Sigmoid colon (tissue), 4 donors: ENCODE results near the gene GNA12.

Experiments used
- CTCF ChIP-seq, 4 experiments: fragments of 450-650 bp in 3 of 4; fragments of 200-600 bp in 1 of 4; IDR thresholded peaks; one replicate each; pipeline ENCODE4 v1.5.1; 2016 to 2019; ENCODE audit warnings: antibody characterized with exemption in 4 of 4, mild to moderate bottlenecking in 3 of 4, moderate library complexity in 2 of 4
- POLR2A ChIP-seq, 2 donors: fragments of 450-650 bp; IDR thresholded peaks; one replicate each; pipeline ENCODE4 v1.6.1; 2016; ENCODE audit warnings: antibody characterized with exemption in 2 of 2, mild to moderate bottlenecking in 2 of 2, moderate library complexity in 2 of 2
- POLR2AphosphoS5 ChIP-seq, 4 donors: sonication (generic); formaldehyde crosslinking; IDR thresholded peaks; one replicate each; pipeline ENCODE4 v1.6.1; 2017; ENCODE audit warnings: antibody characterized with exemption in 4 of 4

GRCh38 chr7:2755531-2755930 is 88.6 kb downstream of the GNA12 start:
- TF ChIP-seq CTCF (IDR thresholded peaks at IDR 0.05) (no peak), POLR2A (IDR thresholded peaks at IDR 0.05) (no peak), POLR2AphosphoS5 (IDR thresholded peaks at IDR 0.05) (no peak)
